Activated CD8-positive, alpha-beta memory T cell treated with anti-CD3 and anti-CD28 coated beads, Interleukin-2, amount 50 U/mL, for 48 hours (primary cell): ENCODE results near the gene MPP7.
"Not testable (repeated sequence)": the region's sequence is repeated elsewhere in the genome, so short reads cannot be mapped to it uniquely, and the experiment has no call there.

Experiments
- DNase-seq: peaks from one replicate; pipeline ENCODE4 v3.0.0-alpha.2; 2020

The MPP7 gene

GRCh38 chr10:28302638-28303488 is at the start of gene MPP7:
Gene MPP7 (minus strand): TSS chr10:28303064. CDS start chr10:28238604, 64,460 bp downstream.
- DNase-seq = peak; percentile 96

DNA sequence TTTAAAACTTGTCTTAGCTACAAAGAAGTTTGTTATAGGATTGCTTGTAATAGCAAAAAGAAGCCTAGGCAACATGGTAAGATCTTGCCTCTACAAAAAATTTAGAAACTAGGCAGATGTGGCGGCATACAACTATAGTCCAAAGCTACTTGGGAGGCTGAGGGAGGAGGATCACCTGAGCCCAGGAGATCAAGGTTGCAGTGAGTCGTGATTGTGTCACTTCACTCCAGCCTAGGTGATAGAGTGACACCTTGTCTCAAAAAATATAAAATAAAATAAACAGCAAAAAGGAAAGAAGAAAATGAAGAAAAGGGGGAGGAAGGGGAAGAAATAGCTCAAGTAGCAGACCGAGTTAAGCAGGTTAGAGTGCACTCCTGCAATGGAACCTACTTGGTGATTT is 47.0 kb upstream of the MPP7 start:
- no peak for DNase-seq

GRCh38 chr10:28343987-28344895 is 41.4 kb upstream of the MPP7 start:
- no peak for DNase-seq

DNA sequence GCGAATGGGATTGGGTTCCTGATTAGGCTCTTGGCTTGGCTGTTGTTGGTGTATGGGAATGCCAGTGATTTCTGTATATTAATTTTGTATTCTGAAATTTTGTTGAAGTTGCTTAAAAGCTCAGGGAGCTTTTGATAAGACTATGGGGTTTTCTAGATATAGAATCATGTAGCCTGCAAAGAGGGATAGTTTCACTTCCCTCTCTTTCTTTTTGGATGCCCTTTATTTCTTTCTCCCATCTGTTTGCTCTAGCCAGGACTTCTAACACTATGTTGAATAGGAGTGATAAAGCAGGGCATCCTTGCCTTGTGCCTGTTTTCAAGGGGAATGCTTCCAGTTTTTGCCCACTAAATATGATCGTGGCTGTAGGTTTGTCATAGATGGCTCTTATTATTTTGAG is 40.4 kb upstream of the MPP7 start:
- DNase-seq = no peak

- not testable (repeated sequence) for DNase-seq
These were observed 38.8 kb upstream of the MPP7 start for GRCh38 chr10:28341679-28342078.

DNA sequence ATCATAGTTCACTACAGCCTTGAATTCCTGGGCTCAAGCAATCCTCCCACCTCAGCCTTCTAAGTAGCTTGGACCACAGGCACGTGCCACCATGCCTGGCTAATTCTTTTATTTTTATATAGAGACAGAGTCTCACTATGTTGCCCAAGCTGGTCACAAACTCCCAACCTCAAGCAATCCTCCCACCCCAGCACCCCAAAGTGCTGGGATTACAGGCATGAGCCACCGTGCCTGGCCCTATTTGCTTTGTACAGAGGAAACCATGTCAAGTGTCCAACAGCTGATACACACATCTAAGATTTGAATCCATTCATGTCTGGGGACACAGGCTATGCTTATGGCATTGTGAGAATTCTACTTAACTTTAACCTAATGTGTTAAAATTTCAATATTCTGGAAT is 29.9 kb upstream of the MPP7 start:
- no peak for DNase-seq

- DNase-seq = no peak
These were observed 29.0 kb upstream of the MPP7 start for GRCh38 chr10:28331841-28332240.

- no peak for DNase-seq
These were observed 28.2 kb upstream of the MPP7 start for GRCh38 chr10:28331066-28331465.

GRCh38 chr10:28328346-28328745 is 25.5 kb upstream of the MPP7 start:
- DNase-seq = no peak

DNA sequence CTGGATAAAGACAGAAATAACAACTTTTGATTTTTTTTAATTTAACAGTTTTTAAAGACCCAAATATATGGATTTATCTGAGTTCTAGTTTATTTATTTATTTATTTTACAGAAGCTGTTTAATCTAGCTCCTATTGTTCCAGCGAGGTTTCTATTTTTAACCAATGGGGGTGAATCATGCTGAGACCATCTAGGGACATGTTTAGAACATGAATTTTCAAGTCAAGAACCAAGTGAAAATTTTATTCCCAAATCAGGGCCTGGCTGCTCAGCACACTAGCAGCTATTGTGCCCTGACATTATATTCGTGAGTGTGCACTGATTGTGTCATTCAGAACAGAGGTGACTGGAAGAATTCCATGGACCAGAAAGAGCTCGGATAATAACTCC is 24.6 kb upstream of the MPP7 start:
- DNase-seq = no peak

- DNase-seq = no peak
These were observed 23.9 kb upstream of the MPP7 start for GRCh38 chr10:28326516-28327490.

- no peak for DNase-seq
These were observed 17.9 kb upstream of the MPP7 start for GRCh38 chr10:28320799-28321198.

GRCh38 chr10:28320090-28320489 is 17.2 kb upstream of the MPP7 start:
- no peak for DNase-seq

GRCh38 chr10:28319061-28319460 is 16.2 kb upstream of the MPP7 start:
- not testable (repeated sequence) for DNase-seq

DNA sequence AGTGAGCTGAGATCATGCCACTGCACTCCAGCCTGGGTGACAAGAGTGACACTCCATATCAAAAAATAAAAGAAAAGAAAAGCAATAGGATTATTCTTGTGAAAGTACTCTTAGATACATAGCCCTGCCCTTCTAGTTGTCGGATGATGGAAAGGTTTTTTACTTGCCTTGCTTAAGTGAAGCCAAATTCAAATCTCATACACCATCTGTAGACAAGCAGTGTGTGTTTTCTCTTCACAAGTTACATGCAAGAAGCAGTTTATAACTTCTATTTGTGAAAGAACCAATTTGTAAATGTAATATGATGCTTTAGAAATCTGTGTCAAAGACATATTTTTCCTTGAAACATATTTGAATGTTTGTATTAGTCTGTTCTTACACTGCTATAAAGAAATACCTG is 15.8 kb upstream of the MPP7 start:
- no peak for DNase-seq

DNA sequence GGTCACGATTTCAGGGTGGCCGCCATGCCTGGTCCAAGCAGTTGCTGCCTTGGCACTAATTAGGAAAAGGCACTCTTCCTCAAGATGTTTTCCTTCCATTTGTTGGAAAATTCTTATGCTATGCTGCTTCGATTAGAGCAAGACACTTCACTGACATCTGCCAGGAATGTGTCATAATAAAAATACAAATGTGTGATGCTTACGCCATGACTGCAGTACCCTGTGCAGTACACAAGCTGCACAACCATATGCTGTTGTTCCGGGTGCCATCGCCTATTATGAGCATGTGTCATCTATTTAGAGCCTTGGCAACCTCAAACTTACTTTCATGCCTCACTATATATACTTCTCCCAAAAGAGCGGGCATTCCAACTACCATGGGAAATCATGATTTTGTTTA is 14.9 kb upstream of the MPP7 start:
- no peak for DNase-seq

DNA sequence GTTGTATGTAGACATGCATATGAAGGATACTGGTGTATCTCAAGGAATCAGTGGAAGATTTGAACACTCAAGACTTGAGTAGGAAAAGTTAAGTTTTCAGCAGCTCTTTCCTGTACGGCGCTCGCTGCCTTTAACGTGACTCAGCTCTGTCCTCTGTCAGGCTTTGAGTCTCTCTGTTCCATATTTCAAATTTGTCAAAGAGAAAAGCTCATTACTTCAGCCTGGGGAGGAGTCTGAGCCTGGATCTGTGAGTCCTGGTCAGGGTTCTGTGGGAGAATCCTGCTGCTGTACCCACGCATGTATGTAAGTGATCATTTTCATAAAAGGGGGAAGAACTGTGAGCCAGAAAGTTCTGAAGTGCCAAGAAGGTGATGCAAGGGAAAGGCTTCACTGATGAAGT is 13.8 kb upstream of the MPP7 start:
- no peak for DNase-seq

DNA sequence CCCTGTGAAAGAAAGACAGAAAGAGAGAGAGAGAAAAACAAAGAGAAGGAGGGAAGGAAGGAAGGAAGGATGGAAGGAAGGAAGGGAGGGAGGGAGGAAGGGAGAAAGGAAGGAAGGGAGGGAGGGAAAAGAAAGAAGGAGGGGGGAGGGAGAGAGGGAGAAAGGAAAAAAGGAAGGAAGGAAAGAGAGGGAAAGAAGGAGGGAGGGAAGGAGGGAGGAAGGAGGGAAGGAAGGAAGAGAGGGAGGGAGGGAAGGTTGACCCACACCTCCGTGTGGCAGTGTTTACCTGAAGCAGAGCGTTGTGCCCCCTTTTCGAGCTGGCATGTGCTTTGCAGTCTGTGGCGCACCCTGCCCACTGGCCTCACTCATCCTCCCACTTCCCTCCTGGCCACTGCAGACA is 12.3 kb upstream of the MPP7 start:
- no peak for DNase-seq

DNA sequence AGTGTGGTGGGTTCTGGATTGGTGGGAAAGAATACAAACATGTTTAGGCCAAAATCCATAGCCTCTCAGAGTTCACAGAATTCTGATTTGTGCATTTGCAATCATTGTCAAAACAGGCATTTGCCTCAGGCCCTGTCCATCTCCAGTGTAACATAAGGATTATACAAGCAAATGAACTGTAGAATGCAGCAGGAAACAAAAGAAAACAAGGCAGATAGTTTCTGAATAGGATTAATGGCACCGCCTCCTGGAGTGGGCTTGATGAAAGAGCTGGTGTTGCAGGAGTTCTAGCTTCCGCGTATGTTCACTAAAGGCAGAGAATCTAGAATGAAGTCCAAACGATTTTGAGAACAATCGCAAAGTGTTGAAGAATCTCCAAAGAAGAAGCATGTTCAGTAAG is 11.3 kb upstream of the MPP7 start:
- DNase-seq = no peak

DNA sequence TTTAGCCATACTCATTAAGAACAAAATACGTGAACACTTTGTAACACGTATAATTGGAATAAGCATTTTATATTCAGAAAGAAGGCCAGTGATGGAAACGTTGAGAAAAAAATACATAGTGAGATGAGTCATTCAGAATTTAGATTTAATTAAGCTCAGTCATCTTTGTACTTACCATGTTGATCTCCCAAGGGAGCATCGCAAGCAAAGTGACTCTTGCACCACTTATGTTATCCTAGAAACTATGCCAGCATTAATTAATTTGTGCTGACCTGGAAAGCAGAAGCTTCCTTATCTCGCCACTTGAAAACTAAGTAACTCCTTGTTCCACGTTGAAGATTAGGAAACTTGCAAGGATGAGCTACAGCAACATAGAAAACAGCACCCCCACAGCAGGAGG is 9.7 kb upstream of the MPP7 start:
- DNase-seq = no peak

GRCh38 chr10:28311104-28311503 is 8.2 kb upstream of the MPP7 start:
- DNase-seq = no peak

GRCh38 chr10:28307267-28307666 is 4.4 kb upstream of the MPP7 start:
- no peak for DNase-seq

DNA sequence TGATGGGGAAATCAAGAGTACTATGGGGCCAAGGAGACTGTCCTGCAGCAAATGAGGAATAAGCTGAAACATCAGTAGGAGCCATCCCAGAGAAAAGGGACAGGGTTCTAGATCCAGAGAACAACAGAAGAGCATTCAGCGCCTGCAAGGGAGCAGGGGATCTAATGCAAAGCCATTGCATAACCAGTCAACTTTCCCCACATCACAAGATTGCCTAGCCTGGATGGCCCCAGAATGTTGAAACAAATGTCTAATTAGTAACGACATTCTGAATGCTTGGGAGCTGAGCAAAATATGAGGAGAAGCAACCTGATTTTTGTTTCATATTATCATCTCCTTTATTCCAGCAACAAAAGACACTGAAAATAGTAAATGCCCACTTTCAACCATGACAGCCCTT is 2.7 kb upstream of the MPP7 start:
- DNase-seq = no peak
